Rectal smooth muscle tissue (tissue), 1 donor: ENCODE results near the gene BTNL3.

Source experiments
- H3K27ac ChIP-seq: one replicate; pipeline ENCODE4 v1.7.0; 2013; ENCODE audit warnings: low read depth, low read length, inconsistent platforms
- H3K27me3 ChIP-seq: one replicate; pipeline ENCODE4 v1.7.0; 2013; ENCODE audit warnings: low read length; ENCODE audit not compliant: control insufficient read depth, insufficient read depth
- H3K36me3 ChIP-seq: one replicate; pipeline ENCODE4 v1.7.0; 2013; ENCODE audit warnings: low read length; ENCODE audit not compliant: control insufficient read depth, insufficient read depth
- H3K4me1 ChIP-seq: one replicate; pipeline ENCODE4 v1.7.0; 2013; ENCODE audit warnings: low read length; ENCODE audit not compliant: control insufficient read depth, insufficient read depth
- H3K4me3 ChIP-seq: one replicate; pipeline ENCODE4 v1.7.0; 2013; ENCODE audit warnings: low read length
- H3K9ac ChIP-seq: one replicate; pipeline ENCODE4 v1.7.0; 2013; ENCODE audit warnings: low read length

The BTNL3 gene

GRCh38 chr5:180988592-180988991 is at the start of gene BTNL3:
TSS of gene BTNL3 (plus strand) at chr5:180988846. CDS start at chr5:180989029, 183 bp downstream.
- H3K27me3 ChIP-seq, result no peaks in the 10 kb centered on the region
- peak within 1 kb of the TSS; percentile 2 for H3K4me3 ChIP-seq
- H3K27ac ChIP-seq, result no peak within 1 kb of the TSS
- no peaks in the 10 kb centered on the region for H3K36me3 ChIP-seq
- H3K9ac ChIP-seq, result no peak within 1 kb of the TSS
- no peaks in the 10 kb centered on the region for H3K4me1 ChIP-seq

- H3K9ac ChIP-seq, result no peak overlapping the region
- H3K27me3 ChIP-seq, result no peaks in the 10 kb centered on the region
- no peaks in the 10 kb centered on the region for H3K4me1 ChIP-seq
- no peak overlapping the region for H3K4me3 ChIP-seq
- H3K36me3 ChIP-seq, result no peaks in the 10 kb centered on the region
- no peak overlapping the region for H3K27ac ChIP-seq
Observed at GRCh38 chr5:180950291-180950949, 38.2 kb upstream of the BTNL3 start.

DNA sequence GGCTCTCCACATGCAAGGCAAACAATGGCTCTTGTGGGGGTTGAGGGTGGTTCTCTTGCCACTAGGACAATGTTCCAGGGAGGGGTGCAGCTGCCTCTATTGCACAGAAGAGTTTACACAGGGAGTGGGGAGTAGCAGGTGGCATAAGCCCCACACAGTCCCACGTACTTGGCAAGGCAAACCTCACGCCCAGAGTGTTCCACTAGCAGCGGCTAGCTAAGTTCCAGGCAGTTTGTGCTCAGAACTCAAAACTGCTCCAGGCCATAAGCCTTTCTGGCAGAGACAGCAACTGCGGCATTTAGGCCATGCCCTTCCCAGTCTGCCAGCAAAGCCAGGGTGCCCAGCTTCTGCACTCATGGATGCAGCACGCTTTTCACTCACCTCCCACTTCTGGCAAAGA is 29.0 kb upstream of the BTNL3 start:
- H3K4me1 ChIP-seq, result no peaks in the 10 kb centered on the region
- no peak overlapping the region for H3K4me3 ChIP-seq
- H3K27ac ChIP-seq, result no peak overlapping the region
- H3K36me3 ChIP-seq, result no peaks in the 10 kb centered on the region
- no peaks in the 10 kb centered on the region for H3K27me3 ChIP-seq
- no peak overlapping the region for H3K9ac ChIP-seq

- no peaks in the 10 kb centered on the region for H3K36me3 ChIP-seq
- H3K27ac ChIP-seq, result no peak overlapping the region
- H3K9ac ChIP-seq, result no peak overlapping the region
- H3K4me1 ChIP-seq, result no peaks in the 10 kb centered on the region
- H3K27me3 ChIP-seq, result no peaks in the 10 kb centered on the region
- no peak overlapping the region for H3K4me3 ChIP-seq
Observed at GRCh38 chr5:180960209-180960608, 28.4 kb upstream of the BTNL3 start.

GRCh38 chr5:180969406-180969805 is 19.2 kb upstream of the BTNL3 start:
- Histone ChIP-seq H3K4me1 (no peaks in the 10 kb centered on the region), H3K4me3 (no peak overlapping the region), H3K36me3 (no peaks in the 10 kb centered on the region), H3K27me3 (no peaks in the 10 kb centered on the region), H3K27ac (no peak overlapping the region), H3K9ac (no peak overlapping the region)

DNA sequence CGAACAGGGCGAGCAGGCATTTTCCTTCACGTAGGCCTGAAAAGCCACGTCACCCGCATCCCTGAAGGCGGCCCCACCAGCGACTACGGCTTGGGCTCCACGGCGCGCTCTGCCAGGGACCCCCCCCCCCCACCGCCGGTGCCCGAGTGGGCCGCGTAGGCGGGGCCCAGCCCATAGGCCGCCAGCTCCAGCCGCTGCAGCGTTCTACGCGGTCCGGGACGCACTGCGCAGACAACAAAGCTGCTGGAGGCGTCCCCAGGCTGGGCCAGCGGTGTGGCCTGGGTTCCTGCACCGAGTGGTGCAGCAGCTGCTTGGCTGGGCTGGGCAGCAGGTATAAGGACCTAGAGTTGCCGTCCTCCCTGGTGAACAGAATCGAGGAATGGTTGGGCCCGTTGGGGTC is 18.3 kb upstream of the BTNL3 start:
- Histone ChIP-seq H3K27me3 (no peaks in the 10 kb centered on the region), H3K27ac (no peak overlapping the region), H3K4me3 (no peak overlapping the region), H3K36me3 (no peaks in the 10 kb centered on the region), H3K9ac (no peak overlapping the region), H3K4me1 (no peaks in the 10 kb centered on the region)

GRCh38 chr5:180970875-180971274 is 17.8 kb upstream of the BTNL3 start:
- no peaks in the 10 kb centered on the region for H3K27me3 ChIP-seq

GRCh38 chr5:180974612-180975315 is 13.9 kb upstream of the BTNL3 start:
- H3K36me3 ChIP-seq, result no peaks in the 10 kb centered on the region
- no peak overlapping the region for H3K4me3 ChIP-seq
- H3K4me1 ChIP-seq, result no peaks in the 10 kb centered on the region
- no peaks in the 10 kb centered on the region for H3K27me3 ChIP-seq
- H3K9ac ChIP-seq, result no peak overlapping the region
- H3K27ac ChIP-seq, result no peak overlapping the region

More at GRCh38 chr5:180970875-180971274, 17.8 kb upstream of the BTNL3 start:
- no peaks in the 10 kb centered on the region for H3K4me1 ChIP-seq
- H3K4me3 ChIP-seq, result no peak overlapping the region
- no peaks in the 10 kb centered on the region for H3K36me3 ChIP-seq
- H3K27ac ChIP-seq, result no peak overlapping the region
- H3K9ac ChIP-seq, result no peak overlapping the region

- Histone ChIP-seq H3K36me3 (no peaks in the 10 kb centered on the region), H3K27ac (no peak overlapping the region), H3K27me3 (no peaks in the 10 kb centered on the region), H3K4me3 (no peak overlapping the region), H3K9ac (no peak overlapping the region), H3K4me1 (no peaks in the 10 kb centered on the region)
Observed at GRCh38 chr5:180975338-180975737, 13.3 kb upstream of the BTNL3 start.

GRCh38 chr5:180976518-180976917 is 12.1 kb upstream of the BTNL3 start:
- no peaks in the 10 kb centered on the region for H3K36me3 ChIP-seq
- H3K27ac ChIP-seq, result no peak overlapping the region
- no peaks in the 10 kb centered on the region for H3K4me1 ChIP-seq
- H3K9ac ChIP-seq, result no peak overlapping the region
- no peaks in the 10 kb centered on the region for H3K27me3 ChIP-seq
- no peak overlapping the region for H3K4me3 ChIP-seq

DNA sequence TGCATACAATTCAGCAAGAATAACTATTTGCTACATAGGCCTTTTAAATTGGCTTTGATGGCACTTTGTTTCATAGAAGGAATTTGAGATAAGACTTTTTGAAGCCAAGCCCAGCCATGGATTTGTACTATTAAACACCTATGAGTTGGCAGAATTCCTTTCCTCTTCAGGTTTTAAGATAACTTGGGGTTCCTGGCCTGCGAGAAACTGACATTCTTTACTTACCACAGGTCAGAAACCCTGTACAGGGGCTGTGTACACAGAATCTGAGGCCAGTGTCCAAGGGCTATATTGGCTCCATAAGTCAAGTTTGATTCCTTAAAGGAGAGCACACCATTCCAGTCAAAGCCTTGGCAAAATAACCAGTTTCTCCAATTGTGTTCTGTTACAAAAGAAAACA is 10.8 kb upstream of the BTNL3 start:
- H3K4me3 ChIP-seq, result no peak overlapping the region
- H3K4me1 ChIP-seq, result no peaks in the 10 kb centered on the region
- H3K36me3 ChIP-seq, result no peaks in the 10 kb centered on the region
- no peak overlapping the region for H3K9ac ChIP-seq
- no peak overlapping the region for H3K27ac ChIP-seq
- H3K27me3 ChIP-seq, result no peaks in the 10 kb centered on the region

DNA sequence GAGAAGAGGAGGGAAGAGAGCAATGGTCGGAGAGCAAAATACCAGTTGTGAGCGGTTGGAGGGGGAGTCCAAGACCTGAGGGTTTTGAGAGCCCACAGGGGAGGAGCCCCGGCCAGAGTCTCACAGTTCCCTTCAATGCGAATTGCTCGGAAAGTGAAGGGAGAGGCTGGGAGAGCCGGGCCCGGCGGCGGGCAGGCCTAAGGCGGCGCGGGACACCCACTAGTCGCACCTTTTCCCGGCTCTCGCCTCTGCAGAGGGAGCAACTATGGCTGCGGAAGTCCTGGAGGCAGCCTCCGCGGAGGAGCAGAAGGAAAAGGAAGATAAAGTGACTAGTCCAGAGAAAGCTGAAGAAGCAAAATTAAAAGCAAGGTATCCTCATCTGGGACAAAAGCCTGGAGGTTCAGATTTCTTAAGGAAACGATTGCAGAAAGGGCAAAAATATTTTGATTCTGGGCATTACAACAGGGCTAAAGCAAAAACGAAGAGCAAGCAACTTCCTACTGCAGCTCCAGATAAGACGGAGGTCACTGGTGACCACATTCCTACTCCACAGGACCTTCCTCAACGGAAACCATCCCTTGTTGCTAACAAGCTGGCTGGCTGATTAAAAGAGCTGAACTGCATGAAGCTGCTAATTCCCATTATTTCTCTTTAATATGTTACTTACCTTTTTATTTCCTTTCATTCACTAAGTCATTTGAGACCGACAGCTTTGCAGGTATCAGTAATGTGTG is 6.5 kb upstream of the BTNL3 start:
- Histone ChIP-seq H3K36me3 (no peaks in the 10 kb centered on the region), H3K9ac (no peak overlapping the region), H3K27ac (no peak overlapping the region), H3K4me3 (no peak overlapping the region), H3K27me3 (no peaks in the 10 kb centered on the region), H3K4me1 (no peaks in the 10 kb centered on the region)
